HG03139 (cell line): ENCODE measurements around the gene DNAH2.

ENCODE experiments used
- ATAC-seq: cut with Tn5 transposase; IDR thresholded peaks from one replicate; pipeline ENCODE4 v1.9.1; 2021; ENCODE audit not compliant: unreplicated experiment

Gene DNAH2

GRCh38 chr17:7719661-7720060, 2.1 kb downstream of the DNAH2 start:
- ATAC-seq, result no peak

GRCh38 chr17:7720125-7720524, 2.6 kb downstream of the DNAH2 start:
- ATAC-seq, result no peak

GRCh38 chr17:7721612-7722011, 4.1 kb downstream of the DNAH2 start:
- no peak for ATAC-seq

- ATAC-seq, result no peak
Measured at GRCh38 chr17:7727886-7728285, 10.3 kb downstream of the DNAH2 start.

- ATAC-seq, result no peak
Measured at GRCh38 chr17:7729816-7730215, 12.3 kb downstream of the DNAH2 start.

- ATAC-seq, result no peak
Measured at GRCh38 chr17:7732981-7733539, 15.5 kb downstream of the DNAH2 start.

- no peak for ATAC-seq
Measured at GRCh38 chr17:7737601-7738000, 20.1 kb downstream of the DNAH2 start.

- no peak for ATAC-seq
Measured at GRCh38 chr17:7739746-7740145, 22.2 kb downstream of the DNAH2 start.

- no peak for ATAC-seq
Measured at GRCh38 chr17:7740481-7741001, 23.0 kb downstream of the DNAH2 start.

GRCh38 chr17:7742729-7743128, 25.2 kb downstream of the DNAH2 start:
- ATAC-seq, result no peak

- no peak for ATAC-seq
Measured at GRCh38 chr17:7744416-7744815, 26.9 kb downstream of the DNAH2 start.

- ATAC-seq, result no peak
Measured at GRCh38 chr17:7745748-7746470, 28.4 kb downstream of the DNAH2 start.

GRCh38 chr17:7747635-7748071, 30.1 kb downstream of the DNAH2 start:
- ATAC-seq, result no peak

- no peak for ATAC-seq
Measured at GRCh38 chr17:7748076-7748775, 30.7 kb downstream of the DNAH2 start.

GRCh38 chr17:7750321-7750821, 32.8 kb downstream of the DNAH2 start:
- ATAC-seq, result no peak

- no peak for ATAC-seq
Measured at GRCh38 chr17:7754656-7755055, 37.1 kb downstream of the DNAH2 start.

- ATAC-seq, result no peak
Measured at GRCh38 chr17:7755095-7755890, 37.7 kb downstream of the DNAH2 start.

- ATAC-seq, result no peak
Measured at GRCh38 chr17:7756968-7757367, 39.4 kb downstream of the DNAH2 start.

- no peak for ATAC-seq
Measured at GRCh38 chr17:7763919-7764318, 46.4 kb downstream of the DNAH2 start.

- no peak for ATAC-seq
Measured at GRCh38 chr17:7767004-7767403, 49.5 kb downstream of the DNAH2 start.

- ATAC-seq, result no peak
Measured at GRCh38 chr17:7767405-7768021, 50.0 kb downstream of the DNAH2 start.
